ENCODE results near the gene PKDCC.

The PKDCC gene

GRCh38 chr2:42012137-42012536 is 35.7 kb upstream of the PKDCC start:
- no peak overlapping the region for H3K4me3 ChIP-seq (ENCODE audit: low read depth, low read length)
- no peak overlapping the region for H2AFZ ChIP-seq (ENCODE audit: low read length, unreplicated experiment)
- H3K27me3 ChIP-seq (ENCODE audit: insufficient read depth, low read length), result no peaks in the 10 kb centered on the region
- H3K4me1 ChIP-seq (ENCODE audit: control insufficient read depth, insufficient read depth, low read length, unreplicated experiment), result peaks cover 14% of the 10 kb centered on the region
- H3K27ac ChIP-seq (ENCODE audit: low read depth, low read length), result no peak overlapping the region
- H3K36me3 ChIP-seq (ENCODE audit: insufficient read depth, low read length), result no peaks in the 10 kb centered on the region
- no peaks in the 10 kb centered on the region for H3K79me2 ChIP-seq (ENCODE audit: control insufficient read depth, insufficient read depth, low read length, unreplicated experiment)

DNA sequence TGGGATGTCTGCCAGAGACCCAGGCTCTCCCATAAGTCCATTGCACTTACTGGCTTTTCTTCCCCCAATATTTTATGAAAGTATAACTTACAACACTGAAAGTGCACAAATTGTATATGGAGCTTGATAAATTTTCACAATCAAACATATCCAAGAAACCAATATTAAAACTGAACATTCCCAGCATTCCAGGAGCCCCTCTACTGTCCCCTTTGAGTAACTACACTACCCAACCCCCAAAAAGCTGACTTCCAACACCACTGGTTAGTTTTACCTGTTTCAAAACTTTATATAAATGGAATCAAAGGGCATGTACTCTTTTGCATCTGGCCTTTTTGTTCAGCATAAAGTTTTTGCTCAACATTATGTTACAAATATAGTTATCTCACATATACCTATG is 35.2 kb upstream of the PKDCC start:
- Histone ChIP-seq H3K36me3 (ENCODE audit: insufficient read depth, low read length) (no peaks in the 10 kb centered on the region), H3K4me1 (ENCODE audit: control insufficient read depth, insufficient read depth, low read length, unreplicated experiment) (peaks cover 14% of the 10 kb centered on the region), H2AFZ (ENCODE audit: low read length, unreplicated experiment) (no peak overlapping the region), H3K27ac (ENCODE audit: low read depth, low read length) (no peak overlapping the region), H3K79me2 (ENCODE audit: control insufficient read depth, insufficient read depth, low read length, unreplicated experiment) (no peaks in the 10 kb centered on the region), H3K4me3 (ENCODE audit: low read depth, low read length) (no peak overlapping the region), H3K27me3 (ENCODE audit: insufficient read depth, low read length) (no peaks in the 10 kb centered on the region)

- H3K4me3 ChIP-seq (ENCODE audit: low read depth, low read length), result no peak overlapping the region
- no peaks in the 10 kb centered on the region for H3K27me3 ChIP-seq (ENCODE audit: insufficient read depth, low read length)
- no peak overlapping the region for H3K27ac ChIP-seq (ENCODE audit: low read depth, low read length)
- H3K79me2 ChIP-seq (ENCODE audit: control insufficient read depth, insufficient read depth, low read length, unreplicated experiment), result no peaks in the 10 kb centered on the region
- peaks cover 14% of the 10 kb centered on the region for H3K4me1 ChIP-seq (ENCODE audit: control insufficient read depth, insufficient read depth, low read length, unreplicated experiment)
- no peaks in the 10 kb centered on the region for H3K36me3 ChIP-seq (ENCODE audit: insufficient read depth, low read length)
- no peak overlapping the region for H2AFZ ChIP-seq (ENCODE audit: low read length, unreplicated experiment)
These were observed 34.4 kb upstream of the PKDCC start for GRCh38 chr2:42013409-42013808.

- no peak overlapping the region for H3K27ac ChIP-seq (ENCODE audit: low read depth, low read length)
These were observed 26.4 kb upstream of the PKDCC start for GRCh38 chr2:42021464-42021863.

DNA sequence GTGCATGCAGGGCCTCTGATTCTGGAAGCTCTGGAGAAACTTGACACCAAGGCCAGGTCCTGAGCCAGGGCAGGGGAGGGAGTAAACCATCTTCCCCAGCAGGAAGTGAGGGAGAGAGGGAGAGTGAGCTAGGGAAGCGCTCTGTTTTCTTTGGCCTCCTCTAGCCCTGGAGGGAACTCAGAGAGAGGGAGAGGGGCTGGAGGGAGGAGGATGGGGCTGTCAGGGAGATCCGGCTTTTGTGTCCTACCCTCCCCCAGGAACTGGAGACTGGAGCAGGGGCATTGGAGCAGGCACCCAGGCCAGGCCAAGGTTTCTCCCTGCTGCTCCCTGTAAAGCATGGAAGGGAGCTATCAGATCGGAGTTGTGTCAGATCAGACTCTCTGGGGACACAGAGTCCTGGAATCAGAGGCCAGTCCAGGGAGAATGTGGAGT is 22.7 kb upstream of the PKDCC start:
- H3K4me3 ChIP-seq (ENCODE audit: low read depth, low read length), result no peak overlapping the region
- peaks cover 21% of the 10 kb centered on the region for H3K4me1 ChIP-seq (ENCODE audit: control insufficient read depth, insufficient read depth, low read length, unreplicated experiment)
- H3K27ac ChIP-seq (ENCODE audit: low read depth, low read length), result no peak overlapping the region
- H3K79me2 ChIP-seq (ENCODE audit: control insufficient read depth, insufficient read depth, low read length, unreplicated experiment), result no peaks in the 10 kb centered on the region
- H3K27me3 ChIP-seq (ENCODE audit: insufficient read depth, low read length), result no peaks in the 10 kb centered on the region
- H3K36me3 ChIP-seq (ENCODE audit: insufficient read depth, low read length), result no peaks in the 10 kb centered on the region
- peak overlapping the region; percentile 83 for H2AFZ ChIP-seq (ENCODE audit: low read length, unreplicated experiment)

More at GRCh38 chr2:42021464-42021863, 26.4 kb upstream of the PKDCC start:
- no peaks in the 10 kb centered on the region for H3K79me2 ChIP-seq (ENCODE audit: control insufficient read depth, insufficient read depth, low read length, unreplicated experiment)
- H3K36me3 ChIP-seq (ENCODE audit: insufficient read depth, low read length), result no peaks in the 10 kb centered on the region
- H3K4me1 ChIP-seq (ENCODE audit: control insufficient read depth, insufficient read depth, low read length, unreplicated experiment), result peaks cover 21% of the 10 kb centered on the region
- no peak overlapping the region for H2AFZ ChIP-seq (ENCODE audit: low read length, unreplicated experiment)
- peak overlapping the region; percentile 27; the same call in 1 of the 2 replicates for H3K4me3 ChIP-seq (ENCODE audit: low read depth, low read length)
- H3K27me3 ChIP-seq (ENCODE audit: insufficient read depth, low read length), result no peaks in the 10 kb centered on the region

DNA sequence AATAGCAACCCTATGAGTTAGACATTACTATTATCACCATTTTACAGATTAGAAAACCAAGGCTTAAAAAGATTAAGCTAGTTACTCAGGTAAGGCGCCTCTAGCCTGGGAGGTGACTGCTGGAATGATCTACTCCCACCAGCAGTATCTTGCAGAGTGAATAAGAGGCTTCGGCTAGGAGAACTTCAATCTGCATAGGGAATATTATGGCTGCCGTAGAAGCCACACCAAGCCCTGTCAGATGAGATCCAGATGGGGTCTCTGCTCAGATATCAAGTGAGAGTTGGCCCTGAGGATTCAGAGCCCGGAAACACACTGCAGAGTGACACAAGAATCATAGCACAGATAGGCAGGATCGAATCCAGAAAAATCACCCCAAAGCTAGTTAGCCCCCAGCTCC is 21.5 kb upstream of the PKDCC start:
- Histone ChIP-seq H3K4me3 (ENCODE audit: low read depth, low read length) (no peak overlapping the region), H3K27me3 (ENCODE audit: insufficient read depth, low read length) (peaks cover 2% of the 10 kb centered on the region; the same call in 1 of the 2 replicates), H3K4me1 (ENCODE audit: control insufficient read depth, insufficient read depth, low read length, unreplicated experiment) (peaks cover 18% of the 10 kb centered on the region), H3K36me3 (ENCODE audit: insufficient read depth, low read length) (no peaks in the 10 kb centered on the region), H3K27ac (ENCODE audit: low read depth, low read length) (no peak overlapping the region), H3K79me2 (ENCODE audit: control insufficient read depth, insufficient read depth, low read length, unreplicated experiment) (no peaks in the 10 kb centered on the region), H2AFZ (ENCODE audit: low read length, unreplicated experiment) (no peak overlapping the region)

GRCh38 chr2:42028571-42029148 is 19.2 kb upstream of the PKDCC start:
- Histone ChIP-seq H3K79me2 (ENCODE audit: control insufficient read depth, insufficient read depth, low read length, unreplicated experiment) (no peaks in the 10 kb centered on the region), H3K4me3 (ENCODE audit: low read depth, low read length) (no peak overlapping the region), H3K27ac (ENCODE audit: low read depth, low read length) (no peak overlapping the region), H3K4me1 (ENCODE audit: control insufficient read depth, insufficient read depth, low read length, unreplicated experiment) (peaks cover 12% of the 10 kb centered on the region), H3K27me3 (ENCODE audit: insufficient read depth, low read length) (peaks cover 8% of the 10 kb centered on the region; the same call in 1 of the 2 replicates), H2AFZ (ENCODE audit: low read length, unreplicated experiment) (no peak overlapping the region), H3K36me3 (ENCODE audit: insufficient read depth, low read length) (no peaks in the 10 kb centered on the region)

- Histone ChIP-seq H3K4me1 (ENCODE audit: control insufficient read depth, insufficient read depth, low read length, unreplicated experiment) (peaks cover 12% of the 10 kb centered on the region), H2AFZ (ENCODE audit: low read length, unreplicated experiment) (no peak overlapping the region), H3K4me3 (ENCODE audit: low read depth, low read length) (no peak overlapping the region), H3K79me2 (ENCODE audit: control insufficient read depth, insufficient read depth, low read length, unreplicated experiment) (no peaks in the 10 kb centered on the region), H3K36me3 (ENCODE audit: insufficient read depth, low read length) (no peaks in the 10 kb centered on the region), H3K27ac (ENCODE audit: low read depth, low read length) (no peak overlapping the region), H3K27me3 (ENCODE audit: insufficient read depth, low read length) (peaks cover 8% of the 10 kb centered on the region; the same call in 1 of the 2 replicates)
These were observed 18.6 kb upstream of the PKDCC start for GRCh38 chr2:42029171-42029570.

DNA sequence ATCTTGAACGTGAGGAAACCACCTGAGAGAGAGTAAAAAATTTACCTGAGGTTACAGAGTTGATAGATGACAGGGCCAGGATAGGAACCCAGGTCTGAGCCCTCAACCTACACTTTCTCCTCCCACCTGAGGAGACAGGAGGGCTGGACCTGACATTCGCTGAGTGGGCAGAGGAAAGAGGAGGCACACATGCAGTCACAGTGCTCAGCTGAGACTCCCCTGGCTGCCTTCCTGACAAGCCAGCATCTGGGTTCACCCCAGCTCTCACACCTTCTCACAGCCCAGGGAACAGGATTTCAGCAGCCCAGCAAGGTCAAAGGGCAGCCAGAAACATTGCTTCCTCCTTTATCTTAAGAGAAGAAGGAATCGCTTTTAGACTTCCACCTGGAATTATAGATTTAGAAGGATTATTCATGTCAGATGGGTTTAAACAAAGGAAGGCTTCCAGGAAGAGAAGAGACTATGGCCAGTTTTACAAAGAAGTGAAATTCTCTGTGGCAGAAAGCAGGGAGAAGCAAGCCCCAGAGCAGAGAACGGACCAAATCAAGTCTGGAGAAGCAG is 18.1 kb upstream of the PKDCC start:
- H3K4me3 ChIP-seq (ENCODE audit: low read depth, low read length), result no peak overlapping the region
- H3K36me3 ChIP-seq (ENCODE audit: insufficient read depth, low read length), result no peaks in the 10 kb centered on the region
- H3K27ac ChIP-seq (ENCODE audit: low read depth, low read length), result no peak overlapping the region
- H3K79me2 ChIP-seq (ENCODE audit: control insufficient read depth, insufficient read depth, low read length, unreplicated experiment), result no peaks in the 10 kb centered on the region
- no peak overlapping the region for H2AFZ ChIP-seq (ENCODE audit: low read length, unreplicated experiment)
- peaks cover 8% of the 10 kb centered on the region; the same call in 1 of the 2 replicates for H3K27me3 ChIP-seq (ENCODE audit: insufficient read depth, low read length)
- peaks cover 10% of the 10 kb centered on the region for H3K4me1 ChIP-seq (ENCODE audit: control insufficient read depth, insufficient read depth, low read length, unreplicated experiment)

- Histone ChIP-seq H3K79me2 (ENCODE audit: control insufficient read depth, insufficient read depth, low read length, unreplicated experiment) (no peaks in the 10 kb centered on the region), H3K27ac (ENCODE audit: low read depth, low read length) (no peak overlapping the region), H3K27me3 (ENCODE audit: insufficient read depth, low read length) (peaks cover 8% of the 10 kb centered on the region; the same call in 1 of the 2 replicates), H3K4me3 (ENCODE audit: low read depth, low read length) (no peak overlapping the region), H2AFZ (ENCODE audit: low read length, unreplicated experiment) (no peak overlapping the region), H3K36me3 (ENCODE audit: insufficient read depth, low read length) (no peaks in the 10 kb centered on the region), H3K4me1 (ENCODE audit: control insufficient read depth, insufficient read depth, low read length, unreplicated experiment) (peaks cover 5% of the 10 kb centered on the region)
These were observed 17.5 kb upstream of the PKDCC start for GRCh38 chr2:42030200-42030759.

DNA sequence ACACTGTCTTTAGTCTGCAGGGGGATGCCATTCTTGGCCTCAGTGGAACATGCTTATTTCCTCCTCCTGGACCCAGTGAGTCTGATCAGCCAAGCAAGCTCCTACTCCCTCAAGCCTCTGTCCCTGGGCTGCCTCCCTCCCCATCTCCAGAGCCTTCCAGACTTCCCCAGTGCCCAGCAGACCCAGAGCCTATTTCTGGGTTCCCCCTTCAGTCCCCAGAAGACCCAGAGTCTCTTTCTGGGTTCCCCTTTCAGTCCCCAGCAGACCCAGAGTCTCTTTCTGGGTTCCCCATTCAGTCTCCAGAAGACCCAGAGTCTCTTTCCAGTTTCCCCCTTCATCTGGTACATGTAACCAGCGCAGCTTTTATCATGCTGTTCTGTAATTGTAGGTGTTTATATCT is 17.0 kb upstream of the PKDCC start:
- no peaks in the 10 kb centered on the region for H3K79me2 ChIP-seq (ENCODE audit: control insufficient read depth, insufficient read depth, low read length, unreplicated experiment)
- H3K4me1 ChIP-seq (ENCODE audit: control insufficient read depth, insufficient read depth, low read length, unreplicated experiment), result no peaks in the 10 kb centered on the region
- no peaks in the 10 kb centered on the region for H3K36me3 ChIP-seq (ENCODE audit: insufficient read depth, low read length)
- H3K4me3 ChIP-seq (ENCODE audit: low read depth, low read length), result no peak overlapping the region
- H3K27ac ChIP-seq (ENCODE audit: low read depth, low read length), result no peak overlapping the region
- H2AFZ ChIP-seq (ENCODE audit: low read length, unreplicated experiment), result no peak overlapping the region
- peaks cover 8% of the 10 kb centered on the region; the same call in 1 of the 2 replicates for H3K27me3 ChIP-seq (ENCODE audit: insufficient read depth, low read length)
